ENCODE results near the gene HOXB5. TPM values are rescaled to one million over a fixed set of nuclear protein-coding genes. Genes with fewer than 3 reads are reported as not detected.

The HOXB5 gene
- total and polyA plus RNA-seq, 12 donors, result 0.06 to 0.18 (median 0.15) TPM; not detected in 9

GRCh38 chr17:48578616-48579470 lies 14.7 kb downstream of the HOXB5 start:
- peak in 4 of 8 donors; percentile 10 to 25 (median 20) for ATAC-seq

GRCh38 chr17:48577946-48578615 lies 15.5 kb downstream of the HOXB5 start, which contains the start of gene HOXB4:
Gene HOXB4 (minus strand): TSS chr17:48578350. CDS start chr17:48578319, 31 bp downstream.
- Histone ChIP-seq H3K27me3 (peaks cover 65 to 100% (median 100%) of the 10 kb centered on the region in 7 donors), H3K4me3 (peak within 1 kb of the TSS; percentile 30 to 61 (median 40)), H3K9me3 (no peaks in the 10 kb centered on the region), H3K36me3 (no peaks in the 10 kb centered on the region), H3K27ac (peak within 1 kb of the TSS in 6 of 10 donors; percentile 21 to 83 (median 68)), H3K4me1 (peaks cover 0 to 52% (median 7%) of the 10 kb centered on the region in 9 donors)
- TF ChIP-seq CTCF (IDR thresholded peaks at IDR 0.05), result no peak
- intact Hi-C loops (cut with DNase I), result loop anchor here in 2 of 10 donors (5.0 kb wide), 1 partner anchor 36 kb away; no protein-coding TSS in a partner anchor
- 1 to 2% methylated on average over 54 to 57 of the region's 58 CpGs for WGBS, 2 donors
- peak in 6 of 8 donors; percentile 26 to 73 (median 56) for ATAC-seq
- peak; percentile 20 to 52 for DNase-seq

More at GRCh38 chr17:48578616-48579470, 14.7 kb downstream of the HOXB5 start:
- H3K4me1 ChIP-seq, result peaks cover 0 to 52% (median 7%) of the 10 kb centered on the region in 9 donors
- peak overlapping the region in 5 of 10 donors; percentile 21 to 83 (median 74) for H3K27ac ChIP-seq
- no peaks in the 10 kb centered on the region for H3K36me3 ChIP-seq
- no peak for DNase-seq
- H3K27me3 ChIP-seq, result peaks cover 61 to 100% (median 100%) of the 10 kb centered on the region in 7 donors
- WGBS, 2 donors, result 7 to 9% methylated on average over 43 of the region's 43 CpGs
- intact Hi-C loops (cut with DNase I), result loop anchor here in 2 of 10 donors (5.0 kb wide), 1 partner anchor 37 kb away; no protein-coding TSS in a partner anchor
- peak overlapping the region; percentile 30 to 61 (median 40) for H3K4me3 ChIP-seq
- no peaks in the 10 kb centered on the region for H3K9me3 ChIP-seq
- TF ChIP-seq CTCF (IDR thresholded peaks at IDR 0.05), result no peak

- no peak for TF ChIP-seq CTCF (IDR thresholded peaks at IDR 0.05)
- Histone ChIP-seq H3K27me3 (peaks cover 70 to 100% (median 100%) of the 10 kb centered on the region in 7 donors), H3K9me3 (no peaks in the 10 kb centered on the region), H3K36me3 (no peaks in the 10 kb centered on the region), H3K27ac (peak overlapping the region in 3 of 10 donors; percentile 74 to 83 (median 80)), H3K4me3 (peak overlapping the region in 9 of 10 donors; percentile 2 to 61 (median 39)), H3K4me1 (peaks cover 0 to 50% (median 7%) of the 10 kb centered on the region in 9 donors)
- DNase-seq (no peak), ATAC-seq (no peak)
- WGBS, 2 donors, result 4 to 8% methylated on average over 19 of the region's 19 CpGs
- intact Hi-C loops (cut with DNase I), result loop anchor here in 2 of 10 donors (5.0 kb wide), 1 partner anchor 35 kb away; no protein-coding TSS in a partner anchor
Measured at GRCh38 chr17:48577330-48577945, 16.1 kb downstream of the HOXB5 start.
